Neural progenitor cell (in vitro differentiated cells): ENCODE data around the gene PVALB. TPM values are rescaled to one million over a fixed set of nuclear protein-coding genes. Genes with fewer than 3 reads are reported as not detected.

ENCODE experiments used
- DNase-seq: peaks from one replicate; pipeline ENCODE4 v3.0.0-alpha.2; 2016; ENCODE audit warnings: low spot score
- H2AFZ ChIP-seq: fragments of 200-600 bp; sonication (generic); replicated peaks from 2 replicates; pipeline ENCODE4 v1.6.1; 2016; ENCODE audit warnings: antibody characterized with exemption
- H3F3A ChIP-seq: fragments of 200-600 bp; sonication (generic); 2 replicates; pipeline ENCODE4 v1.6.1; 2016; ENCODE audit warnings: antibody characterized with exemption, low read depth
- H3K27ac ChIP-seq: fragments of 200-600 bp; sonication (generic); 2 replicates; pipeline ENCODE4 v1.5.1; 2016; ENCODE audit warnings: mild to moderate bottlenecking
- H3K27me3 ChIP-seq: fragments of 200-600 bp; sonication (generic); 2 replicates; pipeline ENCODE4 v1.6.1; 2016; ENCODE audit warnings: mild to moderate bottlenecking, moderate library complexity
- H3K36me3 ChIP-seq: fragments of 200-600 bp; sonication (generic); 2 replicates; pipeline ENCODE4 v1.5.1; 2016
- H3K4me1 ChIP-seq: fragments of 200-600 bp; sonication (generic); 2 replicates; pipeline ENCODE4 v1.6.1; 2016; ENCODE audit warnings: mixed run types
- H3K4me2 ChIP-seq: fragments of 200-600 bp; sonication (generic); 2 replicates; pipeline ENCODE4 v1.6.1; 2016
- H3K4me3 ChIP-seq: fragments of 200-600 bp; sonication (generic); 2 replicates; pipeline ENCODE4 v1.5.1; 2016
- H3K79me2 ChIP-seq: fragments of 200-600 bp; sonication (generic); 2 replicates; pipeline ENCODE4 v1.6.1; 2016; ENCODE audit warnings: low read depth
- H3K9ac ChIP-seq: fragments of 200-600 bp; sonication (generic); 2 replicates; pipeline ENCODE4 v1.6.1; 2016
- H3K9me3 ChIP-seq: fragments of 200-600 bp; sonication (generic); 2 replicates; pipeline ENCODE4 v1.5.1; 2016; ENCODE audit warnings: low read depth
- H4K20me1 ChIP-seq: fragments of 200-600 bp; sonication (generic); 2 replicates; pipeline ENCODE4 v1.6.1; 2016; ENCODE audit warnings: low read depth
- H3K27ac Mint-ChIP-seq: 3 replicates; pipeline ENCODE4 v1.8.0; 2021; ENCODE audit warnings: mixed read lengths
- H3K27me3 Mint-ChIP-seq: 2 replicates; pipeline ENCODE4 v1.8.0; 2022; ENCODE audit warnings: low read depth, mild to moderate bottlenecking, inconsistent platforms, moderate library complexity, mixed read lengths; ENCODE audit not compliant: insufficient read depth
- H3K36me3 Mint-ChIP-seq: 3 replicates; pipeline ENCODE4 v1.8.0; 2021; ENCODE audit warnings: mixed read lengths
- H3K4me1 Mint-ChIP-seq: 3 replicates; pipeline ENCODE4 v1.8.0; 2021; ENCODE audit warnings: mixed read lengths
- H3K4me3 Mint-ChIP-seq: 3 replicates; pipeline ENCODE4 v1.8.0; 2021; ENCODE audit warnings: mild to moderate bottlenecking, moderate library complexity, mixed read lengths
- H3K9me3 Mint-ChIP-seq: 3 replicates; pipeline ENCODE4 v1.8.0; 2020; ENCODE audit warnings: mixed read lengths
- CTCF ChIP-seq: fragments of 200-600 bp; sonication (generic); IDR thresholded peaks from 2 replicates; pipeline ENCODE4 v1.5.1; 2017; ENCODE audit warnings: antibody characterized with exemption, mild to moderate bottlenecking
- EZH2 ChIP-seq: fragments of 200-600 bp; sonication (generic); IDR thresholded peaks from 2 replicates; pipeline ENCODE4 v1.6.1; 2017; ENCODE audit warnings: antibody characterized with exemption, mild to moderate bottlenecking, moderate library complexity
- EZH2phosphoT487 ChIP-seq: fragments of 200-600 bp; sonication (generic); IDR thresholded peaks from 2 replicates; pipeline ENCODE4 v1.6.1; 2017; ENCODE audit warnings: antibody characterized with exemption
- total RNA-seq: library from RNA; depleted of rRNA; stranded (reverse); fragments of >200 nt; gene quantifications from 2 replicates; pipeline ENCODE4 v1.2.3, GENCODE V29; 2015; ENCODE audit warnings: low replicate concordance

PVALB gene
- total RNA-seq, 1 donor from 2014 or later, result not detected

GRCh38 chr22:36768616-36769015, 48.2 kb downstream of the PVALB start:
- no peak for DNase-seq
- no peak overlapping the region for H3K27ac Mint-ChIP-seq
- H3K4me3 Mint-ChIP-seq, result no peak overlapping the region
- Histone ChIP-seq H3K9me3 (no peaks in the 10 kb centered on the region), H2AFZ (no peak overlapping the region), H3K27me3 (no peaks in the 10 kb centered on the region), H3K4me3 (no peak overlapping the region), H3K4me1 (no peaks in the 10 kb centered on the region), H3K9ac (no peak overlapping the region), H4K20me1 (peaks cover 1% of the 10 kb centered on the region), H3K27ac (no peak overlapping the region), H3K4me2 (no peak overlapping the region), H3K36me3 (no peaks in the 10 kb centered on the region), H3K79me2 (no peaks in the 10 kb centered on the region), H3F3A (no peaks in the 10 kb centered on the region)
- peaks cover 18% of the 10 kb centered on the region for H3K4me1 Mint-ChIP-seq
- H3K27me3 Mint-ChIP-seq, result peaks cover 4% of the 10 kb centered on the region
- TF ChIP-seq EZH2, result no peak
- TF ChIP-seq CTCF, result no peak
- no peak for TF ChIP-seq EZH2phosphoT487
- peaks cover 10% of the 10 kb centered on the region for H3K36me3 Mint-ChIP-seq
- H3K9me3 Mint-ChIP-seq, result no peaks in the 10 kb centered on the region

GRCh38 chr22:36768141-36768540, 48.7 kb downstream of the PVALB start:
- Histone ChIP-seq H3K27ac (no peak overlapping the region), H3K27me3 (no peaks in the 10 kb centered on the region), H3K4me1 (no peaks in the 10 kb centered on the region), H3K4me2 (no peak overlapping the region), H3K9ac (no peak overlapping the region), H3K36me3 (no peaks in the 10 kb centered on the region), H3K79me2 (no peaks in the 10 kb centered on the region), H4K20me1 (no peaks in the 10 kb centered on the region), H3K9me3 (no peaks in the 10 kb centered on the region), H3F3A (no peaks in the 10 kb centered on the region), H3K4me3 (no peak overlapping the region), H2AFZ (no peak overlapping the region)
- H3K4me1 Mint-ChIP-seq, result peaks cover 18% of the 10 kb centered on the region
- peaks cover 4% of the 10 kb centered on the region for H3K27me3 Mint-ChIP-seq
- DNase-seq, result peak; percentile 0
- no peak overlapping the region for H3K27ac Mint-ChIP-seq
- TF ChIP-seq EZH2, result no peak
- TF ChIP-seq EZH2phosphoT487, result no peak
- TF ChIP-seq CTCF, result no peak
- H3K4me3 Mint-ChIP-seq, result no peak overlapping the region
- H3K9me3 Mint-ChIP-seq, result no peaks in the 10 kb centered on the region
- H3K36me3 Mint-ChIP-seq, result peaks cover 10% of the 10 kb centered on the region

DNA sequence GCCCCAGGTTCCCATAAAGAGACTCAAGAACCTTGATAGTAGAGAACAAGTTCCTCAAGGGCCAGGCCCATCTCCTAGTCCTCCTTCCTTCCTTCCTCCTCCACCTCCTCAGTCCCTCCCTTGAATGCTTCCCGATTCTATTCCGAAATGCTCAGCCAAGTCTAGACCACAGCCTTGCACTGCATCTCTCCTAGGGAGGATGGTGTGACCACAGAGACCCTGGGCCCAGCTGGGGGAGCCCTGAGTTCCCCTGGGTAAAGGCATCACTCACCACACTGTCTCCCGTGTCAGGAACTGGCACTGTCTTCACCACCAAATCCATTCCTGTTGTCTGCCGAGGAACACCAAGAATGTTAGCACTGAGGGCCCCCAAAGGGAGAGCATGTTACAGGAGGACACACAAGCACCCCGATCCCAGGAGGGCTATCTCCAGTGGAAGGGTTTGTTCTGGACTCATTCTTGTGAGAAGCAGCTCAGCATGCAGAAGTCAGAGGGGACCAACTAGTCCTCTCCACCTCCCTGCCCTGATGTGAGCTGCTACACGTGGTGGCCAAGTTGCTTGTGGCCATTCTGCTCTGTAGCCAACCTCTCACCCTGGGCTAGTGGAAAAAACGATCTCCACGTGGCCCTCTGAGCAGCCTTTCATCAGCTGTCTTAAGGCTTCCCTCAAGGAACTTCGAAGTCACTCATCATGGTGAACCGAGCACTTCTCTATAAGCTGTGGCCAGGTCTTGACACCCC, 49.6 kb downstream of the PVALB start:
- Histone ChIP-seq H3K36me3 (no peaks in the 10 kb centered on the region), H3K4me1 (no peaks in the 10 kb centered on the region), H3K4me3 (no peak overlapping the region), H3K79me2 (no peaks in the 10 kb centered on the region), H3K9ac (no peak overlapping the region), H4K20me1 (no peaks in the 10 kb centered on the region), H3F3A (no peaks in the 10 kb centered on the region), H3K9me3 (no peaks in the 10 kb centered on the region), H3K27me3 (no peaks in the 10 kb centered on the region), H3K4me2 (no peak overlapping the region), H2AFZ (no peak overlapping the region), H3K27ac (no peak overlapping the region)
- no peaks in the 10 kb centered on the region for H3K9me3 Mint-ChIP-seq
- H3K36me3 Mint-ChIP-seq, result peaks cover 12% of the 10 kb centered on the region
- no peak overlapping the region for H3K4me3 Mint-ChIP-seq
- H3K27me3 Mint-ChIP-seq, result peaks cover 4% of the 10 kb centered on the region
- no peak for DNase-seq
- H3K4me1 Mint-ChIP-seq, result peaks cover 18% of the 10 kb centered on the region
- peak overlapping the region; percentile 76 for H3K27ac Mint-ChIP-seq
- TF ChIP-seq CTCF (no peak), EZH2phosphoT487 (no peak), EZH2 (no peak)
